ENCODE measurements around the gene ZNF808.
"Not testable (repeated sequence)": the region's sequence is repeated elsewhere in the genome, so short reads cannot be mapped to it uniquely, and the experiment has no call there.

Gene ZNF808

DNA sequence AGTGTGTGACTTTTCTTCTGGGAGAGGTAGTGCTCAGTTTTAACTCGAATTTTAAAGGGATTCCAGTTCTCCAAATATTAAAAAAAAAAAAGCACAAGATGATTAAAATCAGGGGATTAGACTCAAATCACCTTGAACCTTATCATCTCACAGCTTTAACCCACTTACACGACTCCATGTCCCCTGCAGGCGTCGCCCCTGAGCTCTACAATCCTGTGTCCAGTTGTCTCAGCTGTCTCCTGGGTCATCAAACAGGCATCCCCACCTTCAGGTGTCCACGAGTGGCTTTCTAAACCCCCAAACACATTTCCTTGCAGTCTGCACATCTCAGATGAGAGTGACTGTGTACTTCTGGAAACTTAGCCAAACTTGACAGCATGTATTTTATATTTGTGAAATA, 14.1 kb downstream of the ZNF808 start:
- TF ChIP-seq POLR2A (IDR thresholded peaks at IDR 0.05; ENCODE audit: low read depth, low read length), result no peak
- no peak for TF ChIP-seq TAF1 (IDR thresholded peaks at IDR 0.05; ENCODE audit: borderline replicate concordance, low read depth, low read length)
- TF ChIP-seq POLR2AphosphoS5 (IDR thresholded peaks at IDR 0.05; ENCODE audit: low read depth, low read length), result no peak
- FAIRE-seq, result no peak
- DNase-seq (ENCODE audit: insufficient read length), result no peak

GRCh38 chr19:52542541-52542940, 15.1 kb downstream of the ZNF808 start:
- DNase-seq (ENCODE audit: insufficient read length); FAIRE-seq: not testable (repeated sequence)

GRCh38 chr19:52542984-52543664, 15.7 kb downstream of the ZNF808 start:
- FAIRE-seq (no peak), DNase-seq (ENCODE audit: insufficient read length) (no peak)
- TF ChIP-seq TAF1 (IDR thresholded peaks at IDR 0.05; ENCODE audit: borderline replicate concordance, low read depth, low read length) (no peak), POLR2A (IDR thresholded peaks at IDR 0.05; ENCODE audit: low read depth, low read length) (no peak), POLR2AphosphoS5 (IDR thresholded peaks at IDR 0.05; ENCODE audit: low read depth, low read length) (no peak)

GRCh38 chr19:52554216-52554971, 26.9 kb downstream of the ZNF808 start:
- no peak for DNase-seq (ENCODE audit: insufficient read length)
- no peak for TF ChIP-seq POLR2AphosphoS5 (IDR thresholded peaks at IDR 0.05; ENCODE audit: low read depth, low read length)
- 0 out of 2 replicates have a peak, but pooled peaks have one; percentile 27 for TF ChIP-seq POLR2A (IDR thresholded peaks at IDR 0.05; ENCODE audit: low read depth, low read length)
- FAIRE-seq, result no peak

- no peak for FAIRE-seq
- TF ChIP-seq TAF1 (IDR thresholded peaks at IDR 0.05; ENCODE audit: borderline replicate concordance, low read depth, low read length) (no peak), POLR2AphosphoS5 (IDR thresholded peaks at IDR 0.05; ENCODE audit: low read depth, low read length) (no peak), POLR2A (IDR thresholded peaks at IDR 0.05; ENCODE audit: low read depth, low read length) (no peak)
- no peak for DNase-seq (ENCODE audit: insufficient read length)
These were observed 29.9 kb downstream of the ZNF808 start for GRCh38 chr19:52557231-52557995.

- not testable (repeated sequence) for DNase-seq (ENCODE audit: insufficient read length); FAIRE-seq
These were observed 31.4 kb downstream of the ZNF808 start for GRCh38 chr19:52558732-52559445.

DNA sequence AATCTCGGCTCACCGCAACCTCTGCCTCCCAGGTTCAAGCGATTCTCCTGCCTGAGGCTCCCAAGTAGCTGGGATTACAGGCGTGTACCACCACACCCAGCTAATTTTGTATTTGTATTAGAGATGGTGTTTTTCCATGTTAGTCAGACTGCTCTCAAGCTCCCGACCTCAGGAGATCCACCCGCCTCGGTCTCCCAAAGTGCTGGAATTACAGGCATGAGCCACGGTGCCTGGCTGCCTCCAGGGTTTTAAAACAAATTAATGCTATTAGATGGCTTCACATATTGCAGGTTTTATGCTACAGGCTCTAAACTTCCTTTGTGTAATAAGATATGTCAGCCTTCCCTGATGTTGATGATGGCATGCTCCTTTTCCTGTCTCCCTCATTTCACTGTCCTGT, 34.1 kb downstream of the ZNF808 start:
- DNase-seq (ENCODE audit: insufficient read length); FAIRE-seq: not testable (repeated sequence)

DNA sequence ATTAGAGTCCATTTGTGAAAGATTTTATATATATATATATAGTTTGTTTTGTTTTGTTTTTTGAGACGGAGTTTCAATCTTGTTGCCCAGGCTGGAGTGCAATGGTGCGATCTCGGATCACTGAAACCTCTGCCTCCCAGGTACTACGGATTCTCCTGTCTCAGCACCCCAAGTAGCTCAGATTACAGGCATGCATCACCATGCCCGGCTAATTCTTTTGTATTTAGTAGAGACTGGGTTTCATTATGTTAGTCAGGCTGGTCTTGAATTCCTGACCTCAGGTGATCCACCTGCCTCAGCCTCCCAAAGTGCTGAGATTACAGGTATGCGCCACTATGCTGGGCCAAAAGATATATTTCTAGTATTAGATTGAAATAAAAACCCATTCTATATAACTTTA, 38.7 kb downstream of the ZNF808 start:
- FAIRE-seq (no peak), DNase-seq (ENCODE audit: insufficient read length) (no peak)
- TF ChIP-seq POLR2AphosphoS5 (IDR thresholded peaks at IDR 0.05; ENCODE audit: low read depth, low read length), result no peak
- TF ChIP-seq POLR2A (IDR thresholded peaks at IDR 0.05; ENCODE audit: low read depth, low read length), result no peak
- TF ChIP-seq TAF1 (IDR thresholded peaks at IDR 0.05; ENCODE audit: borderline replicate concordance, low read depth, low read length), result no peak

DNA sequence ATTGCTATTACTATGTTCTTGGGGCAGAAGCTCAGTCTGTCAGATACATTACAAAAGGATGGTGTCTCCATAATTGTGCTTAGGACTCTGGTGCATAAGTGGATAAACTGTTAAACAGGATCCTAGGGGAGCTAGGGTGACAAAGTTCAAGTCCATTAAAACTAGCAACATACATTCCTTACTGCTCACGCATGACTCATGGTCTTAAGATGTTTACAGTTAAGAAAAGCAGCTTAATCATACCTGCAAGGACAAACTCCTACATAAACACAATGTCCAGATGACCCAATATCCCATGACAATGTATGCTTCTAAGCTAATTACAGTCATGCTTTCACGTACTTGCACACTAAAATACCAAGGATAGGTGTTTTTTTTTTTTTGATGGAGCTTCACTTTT, 39.1 kb downstream of the ZNF808 start:
- DNase-seq (ENCODE audit: insufficient read length) (no peak), FAIRE-seq (no peak)
- TF ChIP-seq POLR2A (IDR thresholded peaks at IDR 0.05; ENCODE audit: low read depth, low read length), result no peak
- no peak for TF ChIP-seq POLR2AphosphoS5 (IDR thresholded peaks at IDR 0.05; ENCODE audit: low read depth, low read length)
- no peak for TF ChIP-seq TAF1 (IDR thresholded peaks at IDR 0.05; ENCODE audit: borderline replicate concordance, low read depth, low read length)

DNA sequence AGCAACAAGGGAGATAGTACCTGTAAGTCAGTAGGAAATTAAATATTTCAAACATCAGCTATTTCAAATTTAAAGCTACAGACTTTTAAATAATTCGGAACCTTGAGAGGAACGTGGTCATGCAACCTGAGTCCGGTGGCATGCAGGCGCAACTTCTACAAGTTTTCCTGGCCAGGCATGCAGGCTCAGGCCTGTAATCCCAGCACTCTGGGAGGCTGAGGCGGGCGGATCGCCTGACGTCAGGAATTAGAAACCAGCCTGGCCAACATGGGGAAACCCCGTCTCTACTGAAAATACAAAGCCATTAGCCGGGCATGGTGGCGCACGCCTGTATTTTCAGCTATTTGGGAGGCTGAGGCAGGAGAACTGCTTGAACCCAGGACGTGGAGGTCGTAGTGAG, 40.5 kb downstream of the ZNF808 start:
- DNase-seq (ENCODE audit: insufficient read length), result no peak
- no peak for FAIRE-seq
- TF ChIP-seq TAF1 (IDR thresholded peaks at IDR 0.05; ENCODE audit: borderline replicate concordance, low read depth, low read length) (no peak), POLR2AphosphoS5 (IDR thresholded peaks at IDR 0.05; ENCODE audit: low read depth, low read length) (no peak), POLR2A (IDR thresholded peaks at IDR 0.05; ENCODE audit: low read depth, low read length) (no peak)

- not testable (repeated sequence) for FAIRE-seq
These were observed 42.2 kb downstream of the ZNF808 start for GRCh38 chr19:52569638-52569999.

More at GRCh38 chr19:52569638-52569999, 42.2 kb downstream of the ZNF808 start:
- not testable (repeated sequence) for DNase-seq (ENCODE audit: insufficient read length)
